ENCODE data around the gene TMEM255B.

GRCh38 chr13:113814435-113814821 is 55.4 kb downstream of the TMEM255B start:
- TF ChIP-seq CTCF (conservative IDR thresholded peaks at IDR 0.05): no peak
- no peak for TF ChIP-seq ZFX (IDR thresholded peaks at IDR 0.05)
